Fibroblast of lung (primary cell): ENCODE measurements around the gene TREML2. TPM values are rescaled to one million over a fixed set of nuclear protein-coding genes. Genes with fewer than 3 reads are reported as not detected.

Experiments used
- DNase-seq, 2 donors: peaks; one replicate each; pipeline versions ENCODE4 v3.0.0 to v3.0.0-alpha.2; 2010; ENCODE audit warnings: low read depth in 2 of 2
- H2AFZ ChIP-seq: 2 replicates; pipeline ENCODE4 v1.5.1; 2012; ENCODE audit warnings: low read length, control low read depth, inconsistent platforms
- H3K27ac ChIP-seq: 2 replicates; pipeline ENCODE4 v1.5.1; 2011; ENCODE audit warnings: low read length, control low read depth; ENCODE audit not compliant: insufficient read depth
- H3K27me3 ChIP-seq: 2 replicates; pipeline ENCODE4 v1.5.1; 2011; ENCODE audit warnings: mild to moderate bottlenecking, low read length; ENCODE audit not compliant: control insufficient read depth, insufficient read depth
- H3K36me3 ChIP-seq: 2 replicates; pipeline ENCODE4 v1.5.1; 2011; ENCODE audit warnings: low read length; ENCODE audit not compliant: control insufficient read depth, insufficient read depth
- H3K4me1 ChIP-seq: 2 replicates; pipeline ENCODE4 v1.5.1; 2011; ENCODE audit warnings: low read length; ENCODE audit not compliant: control insufficient read depth, insufficient read depth; ENCODE audit errors: extremely low read depth
- H3K4me2 ChIP-seq: 2 replicates; pipeline ENCODE4 v1.5.1; 2011; ENCODE audit warnings: low read length, control low read depth; ENCODE audit not compliant: insufficient read depth; ENCODE audit errors: extremely low read depth
- H3K4me3 ChIP-seq, 4 experiments: fragments of 200-600 bp in 1 of 4; sonication (generic) in 1 of 4; replicated peaks in 1 of 4; 2 replicates each; pipeline ENCODE4 v1.5.1; 2011 to 2016; ENCODE audit warnings: low read length in 4 of 4, low read depth in 3 of 4, mild to moderate bottlenecking in 3 of 4, control low read depth in 2 of 4, inconsistent platforms in 1 of 4, mixed read lengths in 1 of 4; ENCODE audit not compliant: insufficient read depth in 1 of 4; ENCODE audit errors: control extremely low read depth in 1 of 4
- H3K79me2 ChIP-seq: 2 replicates; pipeline ENCODE4 v1.5.1; 2012; ENCODE audit warnings: mild to moderate bottlenecking, low read length, inconsistent platforms; ENCODE audit not compliant: control insufficient read depth, insufficient read depth
- H3K9ac ChIP-seq: 2 replicates; pipeline ENCODE4 v1.5.1; 2011; ENCODE audit warnings: mild to moderate bottlenecking, low read length, control low read depth; ENCODE audit not compliant: insufficient read depth
- H3K9me3 ChIP-seq: 2 replicates; pipeline ENCODE4 v1.5.1; 2012; ENCODE audit warnings: low read depth, low read length; ENCODE audit not compliant: control insufficient read depth, insufficient read depth
- H4K20me1 ChIP-seq: 2 replicates; pipeline ENCODE4 v1.5.1; 2011; ENCODE audit warnings: low read length; ENCODE audit not compliant: control insufficient read depth, insufficient read depth; ENCODE audit errors: extremely low read depth
- CTCF ChIP-seq, 2 donors: IDR thresholded peaks in 1 of 2; conservative IDR thresholded peaks in 1 of 2; 1 replicate in 1 of 2; 2 replicates in 1 of 2; pipeline ENCODE4 v1.5.1; 2011 to 2012; ENCODE audit warnings: low read length in 2 of 2, control low read depth in 1 of 2, inconsistent platforms in 1 of 2, low read depth in 1 of 2, mild to moderate bottlenecking in 1 of 2
- EZH2 ChIP-seq: IDR thresholded peaks from 2 replicates; pipeline ENCODE4 v1.5.1; 2012; ENCODE audit warnings: low read length, control low read depth, mild to moderate bottlenecking; ENCODE audit errors: missing control alignments
- polyA plus RNA-seq, 2 donors: library from polyadenylated mRNA; depleted of rRNA in 1 of 2; stranded (reverse) in 1 of 2; unstranded in 1 of 2; fragments of >200 nt; gene quantifications; 2 replicates each; pipeline ENCODE4 v1.2.1, GENCODE V29; 2011 to 2012; ENCODE audit warnings: missing spikeins in 1 of 2
- total RNA-seq: library from RNA; depleted of rRNA; stranded (reverse); fragments of >200 nt; gene quantifications from 2 replicates; pipeline ENCODE4 v1.2.1, GENCODE V29; 2014

Gene TREML2
- total and polyA plus RNA-seq, 2 donors (not counting 1 experiment from before 2014, with no cell fraction given) = not detected

GRCh38 chr6:41177695-41178094 is 23.3 kb downstream of the TREML2 start:
- no peak overlapping the region for H2AFZ ChIP-seq
- no peaks in the 10 kb centered on the region for H3K4me1 ChIP-seq
- no peak for TF ChIP-seq CTCF (conservative IDR thresholded peaks at IDR 0.05 in 1 of 2, IDR thresholded peaks at IDR 0.05 in 1 of 2; ENCODE audit: low read depth in 1 of 2, low read length in 2 of 2)
- no peak for TF ChIP-seq EZH2
- no peak overlapping the region for H3K9ac ChIP-seq
- H3K4me2 ChIP-seq = no peak overlapping the region
- no peaks in the 10 kb centered on the region for H3K9me3 ChIP-seq
- H3K36me3 ChIP-seq = no peaks in the 10 kb centered on the region
- H3K4me3 ChIP-seq = no peak overlapping the region
- H3K27me3 ChIP-seq = no peaks in the 10 kb centered on the region
- peak in 1 of 2 donors; percentile 7 for DNase-seq
- no peaks in the 10 kb centered on the region for H4K20me1 ChIP-seq
- H3K27ac ChIP-seq = no peak overlapping the region
- H3K79me2 ChIP-seq = no peaks in the 10 kb centered on the region

- no peak overlapping the region for H3K27ac ChIP-seq
- no peaks in the 10 kb centered on the region for H3K79me2 ChIP-seq
- no peaks in the 10 kb centered on the region for H3K36me3 ChIP-seq
- DNase-seq = no peak
- H3K4me2 ChIP-seq = no peak overlapping the region
- no peak for TF ChIP-seq CTCF (conservative IDR thresholded peaks at IDR 0.05 in 1 of 2, IDR thresholded peaks at IDR 0.05 in 1 of 2; ENCODE audit: low read depth in 1 of 2, low read length in 2 of 2)
- TF ChIP-seq EZH2 = no peak
- no peak overlapping the region for H2AFZ ChIP-seq
- H3K4me1 ChIP-seq = no peaks in the 10 kb centered on the region
- H3K4me3 ChIP-seq = no peak overlapping the region
- H3K9ac ChIP-seq = no peak overlapping the region
- H3K9me3 ChIP-seq = no peaks in the 10 kb centered on the region
- no peaks in the 10 kb centered on the region for H4K20me1 ChIP-seq
- no peaks in the 10 kb centered on the region for H3K27me3 ChIP-seq
Observed at GRCh38 chr6:41177287-41177686, 23.7 kb downstream of the TREML2 start.

GRCh38 chr6:41176189-41176588 is 24.8 kb downstream of the TREML2 start:
- H3K36me3 ChIP-seq = no peaks in the 10 kb centered on the region
- no peaks in the 10 kb centered on the region for H3K27me3 ChIP-seq
- DNase-seq = no peak
- no peak overlapping the region for H2AFZ ChIP-seq
- no peaks in the 10 kb centered on the region for H3K4me1 ChIP-seq
- no peak overlapping the region for H3K4me3 ChIP-seq
- no peaks in the 10 kb centered on the region for H4K20me1 ChIP-seq
- no peak overlapping the region for H3K9ac ChIP-seq
- TF ChIP-seq CTCF (conservative IDR thresholded peaks at IDR 0.05 in 1 of 2, IDR thresholded peaks at IDR 0.05 in 1 of 2; ENCODE audit: low read depth in 1 of 2, low read length in 2 of 2) (no peak), EZH2 (no peak)
- H3K9me3 ChIP-seq = no peaks in the 10 kb centered on the region
- no peak overlapping the region for H3K4me2 ChIP-seq
- no peak overlapping the region for H3K27ac ChIP-seq
- H3K79me2 ChIP-seq = no peaks in the 10 kb centered on the region
